ENCODE data around the gene MAP3K14.
A peak's percentile ranks its signal among the peaks of the same experiment; 100 is the strongest.

MAP3K14 gene

GRCh38 chr17:45291171-45291805 is 25.5 kb downstream of the MAP3K14 start:
- no peak for TF ChIP-seq CTCF (IDR thresholded peaks at IDR 0.05; ENCODE audit: insufficient read depth, missing control alignments)
- FAIRE-seq (no peak), DNase-seq (ENCODE audit: insufficient read length, low spot score) (no peak)

- DNase-seq (ENCODE audit: insufficient read length, low spot score) (no peak), FAIRE-seq (no peak)
- TF ChIP-seq CTCF (IDR thresholded peaks at IDR 0.05; ENCODE audit: insufficient read depth, missing control alignments) = no peak
These were observed 26.5 kb downstream of the MAP3K14 start for GRCh38 chr17:45290269-45290765.

GRCh38 chr17:45289301-45290268 is 27.2 kb downstream of the MAP3K14 start:
- DNase-seq (ENCODE audit: insufficient read length, low spot score) (no peak), FAIRE-seq (no peak)
- TF ChIP-seq CTCF (IDR thresholded peaks at IDR 0.05; ENCODE audit: insufficient read depth, missing control alignments) = no peak

- no peak for TF ChIP-seq CTCF (IDR thresholded peaks at IDR 0.05; ENCODE audit: insufficient read depth, missing control alignments)
- FAIRE-seq = no peak
These were observed 28.0 kb downstream of the MAP3K14 start for GRCh38 chr17:45288825-45289224.

GRCh38 chr17:45287526-45288500 is 29.0 kb downstream of the MAP3K14 start:
- FAIRE-seq = no peak
- TF ChIP-seq CTCF (IDR thresholded peaks at IDR 0.05; ENCODE audit: insufficient read depth, missing control alignments) = no peak
- DNase-seq (ENCODE audit: insufficient read length, low spot score) = peak; percentile 57

More at GRCh38 chr17:45288825-45289224, 28.0 kb downstream of the MAP3K14 start:
- DNase-seq (ENCODE audit: insufficient read length, low spot score) = no peak

- DNase-seq (ENCODE audit: insufficient read length, low spot score) (no peak), FAIRE-seq (no peak)
These were observed 30.5 kb downstream of the MAP3K14 start for GRCh38 chr17:45286286-45286685.

More at GRCh38 chr17:45286286-45286685, 30.5 kb downstream of the MAP3K14 start:
- TF ChIP-seq CTCF (IDR thresholded peaks at IDR 0.05; ENCODE audit: insufficient read depth, missing control alignments) = no peak

Measured in D721Med (cell line).